Endodermal cell (in vitro differentiated cells): ENCODE measurements around the gene CD151. TPM values are rescaled to one million over a fixed set of nuclear protein-coding genes. Genes with fewer than 3 reads are reported as not detected.

Experiments used
- DNase-seq: peaks from one replicate; pipeline ENCODE4 v3.0.0-alpha.2; 2017
- H3K27ac ChIP-seq: 2 replicates; pipeline ENCODE4 v1.5.1; 2013; ENCODE audit warnings: mild to moderate bottlenecking, low read depth, low read length, moderate library complexity
- H3K27me3 ChIP-seq: 2 replicates; pipeline ENCODE4 v1.6.1; 2013; ENCODE audit warnings: mild to moderate bottlenecking, low read length, moderate library complexity; ENCODE audit not compliant: insufficient read depth, control insufficient read depth, poor library complexity, severe bottlenecking
- H3K36me3 ChIP-seq: 2 replicates; pipeline ENCODE4 v1.7.0; 2013; ENCODE audit warnings: mild to moderate bottlenecking, low read length, moderate library complexity; ENCODE audit not compliant: control insufficient read depth, insufficient read depth
- H3K4me1 ChIP-seq: one replicate; pipeline ENCODE4 v1.7.0; 2013; ENCODE audit warnings: low read length; ENCODE audit not compliant: control insufficient read depth, insufficient read depth
- H3K4me3 ChIP-seq: 2 replicates; pipeline ENCODE4 v1.5.1; 2013; ENCODE audit warnings: mild to moderate bottlenecking, low read length, moderate library complexity
- H3K9ac ChIP-seq: 2 replicates; pipeline ENCODE4 v1.6.1; 2013; ENCODE audit warnings: mild to moderate bottlenecking, low read length, moderate library complexity; ENCODE audit not compliant: poor library complexity, severe bottlenecking; ENCODE audit errors: extremely low read depth
- H3K9me3 ChIP-seq: 2 replicates; pipeline ENCODE4 v1.6.1; 2013; ENCODE audit warnings: mild to moderate bottlenecking, low read length, moderate library complexity; ENCODE audit not compliant: control insufficient read depth
- H3K27ac Mint-ChIP-seq: 2 replicates; pipeline ENCODE4 v1.8.0; 2020; ENCODE audit warnings: mixed read lengths
- H3K27me3 Mint-ChIP-seq: 2 replicates; pipeline ENCODE4 v1.8.0; 2021; ENCODE audit warnings: mild to moderate bottlenecking, mixed read lengths; ENCODE audit not compliant: insufficient read depth
- H3K36me3 Mint-ChIP-seq: 2 replicates; pipeline ENCODE4 v1.8.0; 2020; ENCODE audit warnings: low read depth, mixed read lengths
- H3K4me1 Mint-ChIP-seq: 2 replicates; pipeline ENCODE4 v1.8.0; 2020; ENCODE audit warnings: mixed read lengths
- H3K4me3 Mint-ChIP-seq: 2 replicates; pipeline ENCODE4 v1.8.0; 2020; ENCODE audit warnings: mild to moderate bottlenecking, moderate library complexity, mixed read lengths
- H3K9me3 Mint-ChIP-seq: 2 replicates; pipeline ENCODE4 v1.8.0; 2020; ENCODE audit warnings: mild to moderate bottlenecking, mixed read lengths
- CTCF ChIP-seq: fragments of 200-600 bp; sonication (generic); conservative IDR thresholded peaks from 2 replicates; pipeline ENCODE4 v1.5.0; 2021; ENCODE audit warnings: antibody characterized with exemption, mild to moderate bottlenecking
- WGBS, 2 experiments: methylation state at CpG; one replicate each; pipeline versions ENCODE4 v1.1.5 to v1.1.7; 2013; ENCODE audit warnings: missing lambda C conversion rate in 2 of 2, mixed read lengths in 1 of 2; ENCODE audit not compliant: insufficient coverage in 1 of 2, insufficient read length in 1 of 2; 5-methylcytosine and 5-hydroxymethylcytosine counted together
- total RNA-seq, 2 donors: library from RNA; stranded (reverse); fragmentation: NEBNext Ultra II Directional in 1 of 2; extraction: Animal tissue kit (Norgen Biotek cat#: 25700) in 1 of 2; gene quantifications; 2 replicates in 1 of 2; 3 replicates in 1 of 2; pipeline ENCODE4 v1.2.1, GENCODE V29; 2021

CD151 gene
- total RNA-seq, 2 donors from 2014 or later: 139 to 165 TPM

GRCh38 chr11:810040-810567 is 22.6 kb upstream of the CD151 start:
- DNase-seq: no peak
- Histone ChIP-seq H3K4me1 (no peaks in the 10 kb centered on the region), H3K9ac (peak overlapping the region; percentile 94), H3K27ac (peak overlapping the region; percentile 38), H3K36me3 (peaks cover 31% of the 10 kb centered on the region), H3K4me3 (peak overlapping the region; percentile 89), H3K27me3 (no peaks in the 10 kb centered on the region), H3K9me3 (no peaks in the 10 kb centered on the region)
- H3K27me3 Mint-ChIP-seq: no peaks in the 10 kb centered on the region
- H3K9me3 Mint-ChIP-seq: no peaks in the 10 kb centered on the region
- peak; percentile 29 for TF ChIP-seq CTCF
- peaks cover 31% of the 10 kb centered on the region for H3K36me3 Mint-ChIP-seq
- peak overlapping the region; percentile 99 for H3K27ac Mint-ChIP-seq
- H3K4me3 Mint-ChIP-seq: peak overlapping the region; percentile 85
- 0 to 1% methylated on average over 12 to 55 of the region's 55 CpGs for WGBS, 2 experiments
- H3K4me1 Mint-ChIP-seq: peaks cover 17% of the 10 kb centered on the region

- H3K4me1 ChIP-seq: no peaks in the 10 kb centered on the region
- Mint-ChIP-seq H3K27me3 (no peaks in the 10 kb centered on the region), H3K4me1 (peaks cover 17% of the 10 kb centered on the region), H3K27ac (peak overlapping the region; percentile 89), H3K9me3 (no peaks in the 10 kb centered on the region), H3K4me3 (peak overlapping the region; percentile 85), H3K36me3 (peaks cover 31% of the 10 kb centered on the region)
- DNase-seq: no peak
- H3K4me3 ChIP-seq: peak overlapping the region; percentile 89
- H3K27ac ChIP-seq: no peak overlapping the region
- H3K9me3 ChIP-seq: no peaks in the 10 kb centered on the region
- H3K27me3 ChIP-seq: no peaks in the 10 kb centered on the region
- TF ChIP-seq CTCF: no peak
- H3K36me3 ChIP-seq: peaks cover 31% of the 10 kb centered on the region
- peak overlapping the region; percentile 94 for H3K9ac ChIP-seq
- 92 to 94% methylated on average over 14 of the region's 14 CpGs for WGBS, 2 experiments
These were observed 21.1 kb upstream of the CD151 start for GRCh38 chr11:811446-812245.

- peak overlapping the region; percentile 58 for H3K27ac Mint-ChIP-seq
- H3K4me3 ChIP-seq: no peak overlapping the region
- DNase-seq: no peak
- H3K27me3 Mint-ChIP-seq: no peaks in the 10 kb centered on the region
- H3K36me3 ChIP-seq: peaks cover 31% of the 10 kb centered on the region
- no peaks in the 10 kb centered on the region for H3K4me1 ChIP-seq
- peaks cover 17% of the 10 kb centered on the region for H3K4me1 Mint-ChIP-seq
- H3K27me3 ChIP-seq: no peaks in the 10 kb centered on the region
- H3K9me3 Mint-ChIP-seq: no peaks in the 10 kb centered on the region
- H3K4me3 Mint-ChIP-seq: peak overlapping the region; percentile 85
- H3K9me3 ChIP-seq: no peaks in the 10 kb centered on the region
- no peak for TF ChIP-seq CTCF
- no peak overlapping the region for H3K27ac ChIP-seq
- no peak overlapping the region for H3K9ac ChIP-seq
- H3K36me3 Mint-ChIP-seq: peaks cover 31% of the 10 kb centered on the region
- 97 to 100% methylated on average over 1 to 3 of the region's 3 CpGs for WGBS, 2 experiments
These were observed 20.4 kb upstream of the CD151 start for GRCh38 chr11:812390-812789.
